ENCODE data around the gene STON2. TPM values are rescaled to one million over a fixed set of nuclear protein-coding genes. Genes with fewer than 3 reads are reported as not detected.
A peak's percentile ranks its signal among the peaks of the same experiment; 100 is the strongest.

Gene STON2
- total and polyA plus RNA-seq, 2 of the 8 experiments (the other 6 are each of a cell fraction or from before 2014, with no cell fraction given), result 8.9 to 50.0 TPM

DNA sequence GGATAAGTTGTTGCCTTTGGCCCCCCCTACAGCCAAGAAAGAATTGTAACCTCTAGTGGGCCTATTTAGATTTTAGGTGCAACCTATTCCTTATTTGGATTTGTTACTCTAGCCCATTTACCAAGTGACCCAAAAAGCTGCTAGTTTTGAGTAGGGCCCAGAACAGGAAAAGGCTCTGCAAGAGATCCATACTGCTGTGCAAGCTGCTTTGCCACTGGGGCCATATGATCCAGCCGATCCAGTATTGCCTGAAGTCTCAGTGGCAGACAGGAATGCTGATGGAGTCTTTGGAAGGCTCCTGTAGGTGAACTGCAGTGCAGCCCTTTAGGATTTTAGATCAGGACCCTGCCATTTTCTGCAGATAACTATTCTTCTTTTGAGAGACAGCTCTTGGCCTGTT, 166.5 kb downstream of the STON2 start:
- POLR2A ChIA-PET (ENCODE audit: partially characterized antibody), result interaction anchor here (0.6 to 5.7 kb wide), 5 partner anchors 11 to 216 kb away, joined by 3 to 38 read pairs (median 5); partner anchors contain the start of gene GTF2A1
- TF ChIP-seq TEAD4 (IDR thresholded peaks at IDR 0.05; ENCODE audit: low read depth, low read length), result no peak
- peak in 1 of 2 experiments; percentile 10; a peak in 1 of 4 replicates for TF ChIP-seq RAD21 (IDR thresholded peaks at IDR 0.05 in 1 of 2, conservative IDR thresholded peaks at IDR 0.05 in 1 of 2; ENCODE audit: low read depth in 2 of 2, low read length in 2 of 2)

More for the DNA sequence above, 166.5 kb downstream of the STON2 start:
- Histone ChIP-seq H2BK20ac (ENCODE audit: low read length) (no peak overlapping the region), H3K4me2 (ENCODE audit: insufficient read depth in 1 of 2, low read depth in 2 of 2, low read length in 2 of 2) (no peak overlapping the region), H4K8ac (ENCODE audit: extremely low read depth, insufficient read depth, low read length) (no peak overlapping the region), H3K36me3 (ENCODE audit: control insufficient read depth in 2 of 4, insufficient read depth in 4 of 4, low read length in 3 of 4) (no peaks in the 10 kb centered on the region; a peak in 1 of 8 replicates), H2BK12ac (ENCODE audit: low read depth, low read length) (no peak overlapping the region), H2AK5ac (ENCODE audit: low read depth, low read length) (no peak overlapping the region), H2BK5ac (ENCODE audit: low read depth, low read length) (no peak overlapping the region), H4K20me1 (replicated peaks in 1 of 2; ENCODE audit: control insufficient read depth in 1 of 2, insufficient read depth in 2 of 2, low read length in 2 of 2) (no peaks in the 10 kb centered on the region), H3K23me2 (ENCODE audit: low read depth, low read length) (no peaks in the 10 kb centered on the region), H3K18ac (ENCODE audit: extremely low read depth, low read length) (no peak overlapping the region), H4K5ac (ENCODE audit: insufficient read length, low read depth, low read length) (no peak overlapping the region), H3K27me3 (replicated peaks in 1 of 4; ENCODE audit: control insufficient read depth in 3 of 4, extremely low read depth in 1 of 4, insufficient read depth in 3 of 4, low read length in 3 of 4) (no peaks in the 10 kb centered on the region), H3K14ac (ENCODE audit: insufficient read length) (no peak overlapping the region), H2BK15ac (ENCODE audit: low read length) (no peak overlapping the region), H3K79me1 (ENCODE audit: low read depth, low read length) (no peaks in the 10 kb centered on the region), H2AFZ (ENCODE audit: low read length) (no peak overlapping the region), H3K9me3 (ENCODE audit: insufficient read depth in 2 of 2, low read depth in 1 of 2, low read length in 1 of 2) (peaks cover 3 to 9% of the 10 kb centered on the region in 2 experiments; a peak in 2 of 4 replicates), H3K56ac (replicated peaks; ENCODE audit: insufficient read length, low read depth, low read length) (no peak overlapping the region), H3K23ac (ENCODE audit: insufficient read length) (no peak overlapping the region), H3K4me1 (replicated peaks in 1 of 4; ENCODE audit: control insufficient read depth in 3 of 4, insufficient read depth in 4 of 4, low read length in 3 of 4) (peaks cover 0 to 3% (median 0%) of the 10 kb centered on the region in 4 experiments; a peak in 3 of 7 replicates), H3K27ac (ENCODE audit: low read depth, low read length) (no peak overlapping the region), H3K9ac (replicated peaks in 1 of 4; ENCODE audit: extremely low read depth in 1 of 4, low read depth in 3 of 4, low read length in 3 of 4) (no peak overlapping the region), H3K4me3 (ENCODE audit: extremely low read depth in 1 of 4, insufficient read depth in 2 of 4, low read depth in 3 of 4, low read length in 4 of 4) (no peak overlapping the region), H3K79me2 (ENCODE audit: control insufficient read depth in 1 of 2, insufficient read depth in 2 of 2, low read length in 2 of 2) (no peaks in the 10 kb centered on the region), H4K91ac (replicated peaks; ENCODE audit: insufficient read length, low read length) (no peak overlapping the region), H3K4ac (replicated peaks; ENCODE audit: insufficient read length, low read depth, low read length) (no peak overlapping the region), H2BK120ac (replicated peaks; ENCODE audit: low read depth, low read length) (no peak overlapping the region)
- 77% methylated on average over 1 of the region's 1 CpG; no CpG with 5 or more reads in 1 of the 2 experiments for WGBS, 2 experiments (ENCODE audit: extremely low coverage in 1 of 2, insufficient coverage in 1 of 2, insufficient read length in 1 of 2, insufficient replicate concordance in 2 of 2, low coverage in 1 of 2, low lambda C conversion rate in 2 of 2, missing lambda C conversion rate in 1 of 2)
- CTCF ChIA-PET (ENCODE audit: partially characterized antibody), result interaction anchor here (0.6 to 1.9 kb wide), 7 partner anchors 9 to 222 kb away, joined by 3 to 5 read pairs (median 4); no protein-coding TSS in a partner anchor
- DNase-seq (ENCODE audit: low read depth in 1 of 2, low spot score in 2 of 2), result no peak
- FAIRE-seq, result no peak

Measured in H1 (cell line).